Measurements from ENCODE around the gene ATXN8OS.
"Not testable (repeated sequence)": the region's sequence is repeated elsewhere in the genome, so short reads cannot be mapped to it uniquely, and the experiment has no call there.

Gene ATXN8OS

DNA sequence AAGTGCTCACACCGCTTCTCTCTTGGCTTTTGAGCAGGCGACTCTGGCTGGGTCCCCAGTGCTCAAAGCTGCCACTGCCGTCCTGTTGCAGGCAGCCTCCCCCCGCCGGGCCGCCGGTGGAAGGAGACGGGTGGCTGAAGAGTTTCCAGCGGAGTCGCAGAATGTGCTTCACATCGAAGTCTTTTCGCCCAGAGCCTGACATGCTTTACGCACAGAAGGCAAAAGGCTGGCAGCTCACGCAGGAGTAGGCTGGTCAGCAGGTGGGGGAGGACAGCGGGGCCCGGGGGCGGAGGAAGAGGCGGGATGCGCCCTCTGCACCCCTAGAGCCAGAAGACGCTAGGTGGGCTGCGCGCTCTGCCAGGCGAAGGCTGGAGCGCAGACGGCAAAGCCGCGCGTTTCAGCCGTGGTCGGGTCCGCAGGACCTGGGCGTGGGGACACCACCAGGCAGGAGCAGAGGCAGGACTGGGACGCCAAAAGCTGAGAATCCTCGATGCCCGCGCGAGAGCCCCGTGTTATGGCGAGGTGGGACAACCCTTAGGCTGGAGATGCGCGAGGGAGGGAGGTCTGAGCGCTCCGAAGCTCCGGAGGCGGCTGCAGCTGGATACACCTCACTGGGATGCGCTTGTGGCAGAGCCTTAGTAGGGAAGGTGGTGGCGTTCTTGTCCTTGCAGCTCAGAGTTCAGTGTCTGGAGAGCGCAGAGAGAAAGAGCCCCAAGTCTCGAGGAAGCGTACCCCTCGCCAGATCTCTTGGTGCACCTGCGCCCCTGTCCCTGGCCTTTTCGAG lies at the start of gene ATXN8OS:
TSS of gene ATXN8OS (plus strand) at position 329 of the 784 bp plus-strand sequence.
- no peak for DNase-seq (ENCODE audit: low read depth)

DNA sequence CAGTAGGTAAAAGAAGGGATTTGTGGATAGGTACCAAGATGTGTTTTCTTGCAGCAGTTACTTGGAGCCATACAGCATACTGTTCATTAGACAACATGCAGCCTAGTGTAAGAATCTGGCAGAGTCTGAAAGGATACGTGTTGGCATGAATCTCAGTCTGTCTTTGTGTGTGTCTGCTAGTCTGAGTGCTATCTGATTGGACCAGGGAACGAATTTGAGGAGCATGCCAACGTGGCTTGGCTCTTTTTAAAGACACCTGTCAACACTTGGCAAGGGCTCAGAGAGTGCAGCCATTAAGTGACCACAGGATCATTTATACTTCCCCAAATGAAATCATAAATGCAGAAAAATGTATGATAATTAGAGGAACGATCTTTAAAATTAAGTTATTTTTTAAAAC lies 27.6 kb upstream of the ATXN8OS start:
- DNase-seq (ENCODE audit: low read depth): no peak

DNA sequence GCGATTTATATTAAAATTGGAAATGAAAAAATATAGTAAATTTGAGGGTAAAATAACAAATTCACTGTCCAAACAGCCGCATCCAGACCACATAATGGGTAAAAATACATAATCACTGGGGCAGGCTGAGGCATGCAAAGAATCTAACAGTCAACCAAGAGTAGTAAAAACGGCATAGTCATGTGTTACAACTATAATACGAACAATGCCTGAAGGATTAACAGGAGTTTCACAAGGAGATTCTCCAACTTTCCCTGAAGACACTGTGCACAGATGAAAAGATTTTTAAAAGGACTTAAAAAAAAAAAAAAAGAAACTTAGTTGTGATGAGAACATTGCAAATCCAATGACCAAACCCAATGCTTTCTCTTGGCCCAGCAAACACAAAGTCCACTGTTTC lies 20.4 kb upstream of the ATXN8OS start:
- DNase-seq (ENCODE audit: low read depth): no peak

DNA sequence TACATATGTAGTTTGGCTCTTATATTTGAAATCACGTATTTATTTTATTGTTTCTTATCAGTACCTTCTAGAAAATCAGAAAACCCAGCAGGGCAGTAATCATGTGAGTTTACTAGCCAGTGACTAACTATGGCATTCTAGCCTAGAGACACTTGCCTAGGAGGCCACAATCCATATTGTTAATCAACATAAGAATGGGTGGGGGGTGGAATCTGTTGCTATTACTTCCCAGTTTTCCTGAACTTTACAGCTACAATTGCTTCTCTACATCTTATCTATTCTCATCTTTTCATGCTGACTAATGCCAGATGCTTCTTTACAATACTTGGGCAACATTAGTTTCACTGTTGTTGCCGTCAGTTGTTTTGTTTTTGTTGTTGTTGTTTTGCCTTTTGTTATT lies 18.7 kb upstream of the ATXN8OS start:
- DNase-seq (ENCODE audit: low read depth): no peak

DNA sequence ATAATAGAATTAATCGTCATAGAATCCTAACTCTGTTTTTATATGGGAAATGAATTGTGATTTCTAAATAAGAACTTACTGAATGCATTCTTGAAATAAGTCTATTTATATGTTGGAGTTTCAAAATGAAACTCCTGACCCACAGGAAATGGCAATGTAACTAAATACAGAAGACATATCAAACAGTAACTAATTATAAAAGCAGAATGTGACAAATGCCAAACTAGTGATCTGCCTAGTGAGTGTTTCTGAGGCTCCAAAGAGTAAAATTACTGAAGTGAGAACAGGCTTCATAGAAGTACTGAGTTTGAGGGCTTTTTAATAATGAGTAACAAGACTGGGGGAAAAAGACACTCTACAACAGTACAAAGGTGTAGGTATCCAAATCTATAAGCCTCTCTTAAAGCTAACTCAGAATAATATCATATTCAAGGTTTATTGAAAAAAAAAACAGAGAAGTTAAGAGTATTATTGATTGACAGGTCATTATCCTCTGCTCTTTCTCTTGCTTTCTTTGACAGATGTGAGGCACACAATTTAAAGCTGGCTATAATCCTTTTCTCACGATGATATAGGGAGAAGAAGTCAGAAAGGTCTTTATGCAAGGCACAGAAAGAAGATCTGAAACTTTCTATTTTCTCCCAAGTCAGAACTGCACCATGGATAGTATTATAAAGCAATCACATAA lies 17.4 kb upstream of the ATXN8OS start:
- no peak for DNase-seq (ENCODE audit: low read depth)

DNA sequence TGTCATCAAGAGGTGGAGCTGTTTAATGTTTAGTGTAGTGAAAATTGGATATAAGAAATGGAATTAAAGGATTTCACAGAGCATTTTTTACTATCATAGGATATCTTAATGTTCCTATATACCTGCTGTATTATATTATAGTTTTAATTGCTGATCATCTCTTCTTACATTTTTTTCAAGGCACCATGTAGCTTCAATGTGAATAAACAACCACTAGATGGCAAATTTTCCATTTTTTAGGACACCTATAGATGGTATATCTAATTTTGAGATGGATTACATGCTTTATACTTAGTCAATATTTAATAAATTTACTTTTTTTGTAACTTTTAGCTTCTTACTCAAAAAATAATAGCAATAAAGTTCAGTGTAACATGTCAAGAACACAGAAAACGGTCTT lies 9.0 kb upstream of the ATXN8OS start:
- no peak for DNase-seq (ENCODE audit: low read depth)

DNA sequence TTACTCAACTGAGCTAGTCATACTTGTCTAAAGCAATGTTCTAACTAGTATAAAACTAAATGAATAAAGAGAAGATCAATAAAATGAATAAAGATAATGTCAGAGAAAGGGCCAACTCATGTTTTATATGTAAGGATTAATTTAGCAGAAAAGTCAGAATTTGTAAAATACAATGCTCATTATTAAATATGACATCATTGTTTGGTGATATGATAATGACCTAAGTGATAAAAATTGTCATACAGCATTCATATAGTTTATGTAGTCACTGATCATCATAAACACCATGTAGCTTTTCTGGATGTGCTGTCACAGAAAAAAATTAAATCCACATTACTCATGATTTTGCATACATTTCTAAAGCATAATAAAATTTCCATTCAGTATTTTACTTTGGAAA lies 3.1 kb upstream of the ATXN8OS start:
- no peak for DNase-seq (ENCODE audit: low read depth)

DNA sequence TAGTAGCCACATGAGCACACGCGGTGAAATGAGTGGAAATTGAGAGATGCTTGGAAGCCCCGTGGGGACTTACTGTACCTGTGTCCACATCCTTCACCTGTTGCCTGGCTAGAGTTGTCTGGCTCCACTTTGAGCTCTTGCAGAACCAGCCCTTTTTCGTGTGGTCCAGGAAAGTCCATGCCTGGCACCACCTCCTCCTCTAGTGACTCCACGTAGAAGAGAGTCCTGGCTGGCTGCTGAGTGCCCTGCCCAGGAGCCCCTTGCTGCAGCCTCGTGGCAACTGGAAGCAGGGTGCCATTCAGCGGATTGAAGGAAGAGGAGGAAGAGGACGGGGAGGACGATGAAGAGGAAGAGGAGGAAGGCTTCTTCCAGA lies 515 bp upstream of the ATXN8OS start:
- no peak for DNase-seq (ENCODE audit: low read depth)

DNA sequence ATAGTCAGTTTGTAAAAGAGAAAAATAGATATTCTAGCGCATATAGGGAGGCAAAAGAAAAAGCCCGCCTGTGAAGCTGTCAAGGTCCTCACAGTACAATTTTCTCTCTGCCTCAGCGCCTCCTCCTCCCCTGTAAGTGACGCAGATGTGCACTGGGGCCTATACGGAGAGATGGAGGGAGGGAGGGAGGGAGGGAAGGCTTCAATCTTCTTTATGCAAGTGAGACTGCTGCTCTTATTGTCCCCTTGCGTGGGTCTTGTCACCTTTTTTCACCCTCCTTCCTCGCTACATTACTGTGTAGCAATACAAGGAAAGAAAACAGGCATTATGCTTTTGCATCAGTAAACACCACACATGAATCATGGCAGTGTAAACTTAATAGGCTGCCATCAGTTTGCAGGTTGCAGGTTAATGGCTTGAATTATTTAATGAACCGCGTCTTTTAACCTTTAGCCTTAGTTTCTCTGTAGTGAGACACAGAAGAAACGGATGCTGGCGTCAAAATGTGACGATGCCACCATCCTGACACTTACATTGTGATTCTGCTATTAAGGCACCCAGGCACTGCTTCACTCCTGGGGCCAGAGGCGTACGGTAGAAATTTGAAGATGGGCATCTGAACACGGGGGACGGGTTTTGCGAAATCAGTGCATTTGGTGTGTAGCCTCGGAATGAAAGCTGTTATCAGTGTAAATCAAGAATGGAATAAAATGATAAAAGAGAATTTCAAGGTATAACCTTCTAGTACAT lies 905 bp downstream of the ATXN8OS start, which contains the start of gene KLHL1:
TSS of gene KLHL1 (minus strand) at position 97 of the 750 bp plus-strand sequence. CDS start 753 bp downstream, outside the sequence.
- no peak for DNase-seq (ENCODE audit: low read depth)

DNA sequence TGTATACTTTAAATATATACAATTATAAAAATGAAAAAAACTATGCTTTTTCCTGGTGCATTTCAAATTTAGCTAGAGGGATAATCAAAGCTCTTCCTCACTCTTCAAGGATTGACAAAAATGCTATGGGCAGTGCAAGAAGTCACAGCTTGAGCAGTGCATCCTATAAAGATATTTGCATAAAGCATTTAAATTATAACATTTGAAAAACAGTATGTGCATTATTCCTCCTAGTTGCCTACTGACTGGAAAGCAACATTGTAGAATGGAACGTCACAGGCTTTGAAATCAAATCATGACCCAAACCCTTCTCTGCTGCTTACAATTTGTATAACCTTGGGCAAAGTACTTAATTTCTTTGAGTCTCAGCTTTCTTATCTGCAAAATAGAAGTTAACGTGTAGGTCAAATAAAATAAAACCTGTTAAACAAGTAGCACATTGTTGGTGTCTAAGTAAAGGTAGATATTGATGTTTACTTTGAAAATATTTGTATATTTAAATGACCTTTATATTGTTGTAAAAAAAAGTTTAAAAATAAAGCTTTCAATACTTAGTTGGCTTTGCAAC lies 9.8 kb downstream of the ATXN8OS start:
- no peak for DNase-seq (ENCODE audit: low read depth)

DNA sequence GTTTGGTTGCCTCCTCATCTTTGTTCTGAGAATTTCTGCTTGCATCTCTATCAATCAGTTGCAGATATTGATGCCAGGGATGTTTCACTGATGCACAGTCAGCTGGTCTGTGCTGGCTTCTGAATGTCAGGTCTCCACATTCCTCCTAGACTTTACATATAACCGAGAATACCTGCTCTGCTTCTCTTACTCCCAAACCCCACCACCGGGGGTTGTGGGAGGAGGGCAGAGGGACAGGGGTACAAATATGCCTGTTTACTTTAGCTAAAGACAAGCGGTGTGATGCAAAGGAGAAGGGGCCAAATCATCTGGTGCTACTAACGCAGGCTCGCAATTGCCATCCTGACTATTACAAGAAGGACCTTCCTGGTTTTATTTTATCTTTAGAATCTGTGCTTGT lies 18.1 kb downstream of the ATXN8OS start:
- DNase-seq (ENCODE audit: low read depth): no peak

DNA sequence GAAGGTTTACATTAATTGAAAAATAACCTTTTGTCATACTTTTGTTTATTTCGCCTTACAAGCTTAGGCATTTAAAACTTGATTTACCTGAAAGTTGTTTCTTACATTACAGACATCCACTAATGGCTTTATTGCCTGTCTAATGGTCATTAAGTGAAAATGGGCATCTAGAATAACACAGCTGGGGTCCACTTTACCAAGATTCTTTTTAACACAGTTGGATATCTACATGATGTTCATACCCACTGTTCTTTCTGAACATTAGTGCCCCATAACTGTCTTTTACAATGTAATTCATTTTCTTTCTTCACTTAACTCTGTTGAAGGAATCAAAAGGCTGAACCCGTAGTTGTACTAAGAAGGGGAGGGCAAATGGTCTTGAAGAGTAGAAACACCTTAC lies 20.5 kb downstream of the ATXN8OS start:
- no peak for DNase-seq (ENCODE audit: low read depth)

DNA sequence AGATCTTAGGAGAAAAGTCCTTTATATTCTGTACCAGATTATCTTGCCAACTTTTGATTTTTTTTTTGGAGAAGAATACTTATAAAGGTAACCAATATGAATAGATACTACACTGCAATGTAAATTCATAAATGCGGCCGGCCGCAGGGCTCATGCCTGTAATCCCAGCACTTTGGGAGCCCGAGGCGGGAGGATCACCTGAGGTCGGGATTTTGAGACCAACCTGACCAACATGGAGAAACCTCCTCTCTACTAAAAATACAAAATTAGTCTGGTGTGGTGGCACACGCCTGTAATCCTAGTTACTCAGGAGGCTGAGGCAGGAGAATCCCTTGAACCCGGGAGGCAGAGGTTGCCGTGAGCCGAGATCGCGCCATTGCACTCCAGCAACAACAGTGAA lies 35.0 kb downstream of the ATXN8OS start:
- DNase-seq (ENCODE audit: low read depth): not testable (repeated sequence)

DNA sequence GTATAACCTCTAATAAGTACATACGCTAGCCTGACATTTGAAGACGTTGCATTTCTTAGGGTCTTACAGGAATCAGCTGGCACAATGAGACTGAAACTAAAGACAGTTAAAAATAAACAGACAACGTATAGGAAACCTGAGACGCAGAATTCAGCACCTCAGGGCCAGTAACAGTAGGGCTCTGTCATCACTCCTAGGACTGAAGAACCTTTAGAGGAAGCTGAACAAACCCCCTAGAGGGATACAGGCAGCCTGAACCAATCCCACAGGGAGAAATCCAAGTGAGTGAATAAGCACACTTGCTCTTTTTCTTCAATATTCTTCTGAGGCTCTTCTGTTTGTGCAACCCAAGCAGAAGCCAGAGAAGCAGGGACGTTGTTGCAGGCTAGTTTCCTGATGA lies 54.5 kb downstream of the ATXN8OS start:
- DNase-seq (ENCODE audit: low read depth): no peak

DNA sequence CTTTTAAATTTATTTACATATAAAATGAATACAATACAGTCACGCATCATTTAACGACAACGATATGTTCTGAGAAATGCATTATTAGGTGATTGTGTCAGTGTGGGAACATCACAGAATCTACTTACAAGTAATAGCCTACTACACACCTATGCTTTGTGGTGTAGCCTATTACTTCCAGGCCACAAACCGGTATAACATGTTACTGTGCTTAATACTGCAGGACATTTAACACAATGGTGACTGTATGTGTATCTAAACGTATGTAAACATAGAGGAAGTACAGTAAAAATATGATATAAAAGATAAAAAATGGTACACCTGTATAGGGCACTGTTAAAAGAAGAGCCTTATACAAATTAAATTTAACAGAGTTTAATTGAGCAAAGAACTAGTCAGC lies 63.1 kb downstream of the ATXN8OS start:
- DNase-seq (ENCODE audit: low read depth): no peak

DNA sequence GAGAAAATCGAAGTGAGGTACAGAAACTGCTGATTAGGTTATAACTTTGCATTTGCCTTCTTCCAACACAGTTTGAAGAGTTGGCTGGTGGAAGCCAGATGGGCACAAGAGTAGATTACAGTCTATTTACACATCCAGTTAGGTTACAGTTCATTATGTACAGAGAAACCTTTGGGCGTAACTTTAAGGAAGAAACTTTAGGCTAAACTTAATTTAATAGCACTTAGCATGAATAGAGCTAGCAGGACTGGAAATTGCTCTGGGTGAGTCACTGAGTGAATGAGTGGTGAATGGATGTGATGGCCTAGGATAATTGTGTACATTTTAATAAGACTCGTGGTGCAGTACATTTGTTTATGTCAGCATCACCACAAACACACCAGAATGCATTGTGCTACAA lies 63.5 kb downstream of the ATXN8OS start:
- no peak for DNase-seq (ENCODE audit: low read depth)

DNA sequence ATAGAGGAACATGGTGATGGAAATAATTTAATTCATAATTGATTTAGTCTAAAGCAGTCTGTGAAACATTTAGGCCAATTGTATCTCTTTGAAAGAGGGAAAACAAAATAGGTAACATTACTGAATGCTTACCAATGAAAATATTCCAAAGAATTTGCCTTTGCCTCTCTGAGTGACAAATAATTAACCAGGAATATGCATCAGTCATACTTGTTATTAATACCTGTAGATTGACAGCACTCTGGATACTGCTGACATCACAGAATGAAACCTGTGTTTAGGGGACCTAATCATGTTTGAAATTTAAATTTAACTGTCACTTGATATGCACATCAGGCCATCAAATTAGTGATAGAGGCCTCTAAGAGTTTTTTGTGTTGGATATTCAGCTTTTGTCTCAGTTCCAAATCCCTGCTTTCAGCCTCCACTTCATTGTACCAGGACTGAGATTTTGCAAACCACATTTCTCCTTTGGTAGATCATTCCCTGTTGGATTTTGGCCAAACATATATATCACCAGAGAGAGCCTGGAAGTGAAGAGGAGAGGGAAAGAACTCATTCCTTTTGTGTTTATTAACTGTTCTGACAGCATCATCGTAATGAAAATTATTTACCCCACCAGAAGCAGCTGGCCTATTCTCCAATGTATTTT lies 65.4 kb downstream of the ATXN8OS start:
- no peak for DNase-seq (ENCODE audit: low read depth)

DNA sequence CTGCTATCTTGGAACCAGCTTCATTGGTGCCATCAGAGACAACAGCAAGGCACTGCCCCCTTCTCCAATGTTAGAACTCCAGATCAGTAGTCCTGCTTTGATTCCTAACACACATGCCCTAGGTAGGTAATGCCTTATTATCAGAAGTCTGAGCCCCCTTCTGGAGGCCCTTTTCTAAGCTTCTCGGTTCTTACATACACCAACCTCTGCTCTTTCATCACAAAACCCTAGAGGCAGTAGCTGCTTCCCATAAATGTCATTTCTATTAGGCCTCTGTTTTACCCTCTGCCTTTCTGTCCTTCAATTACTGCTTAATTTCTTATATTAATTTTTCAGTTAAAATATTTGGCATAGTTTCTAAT lies 66.0 kb downstream of the ATXN8OS start:
- no peak for DNase-seq (ENCODE audit: low read depth)

DNA sequence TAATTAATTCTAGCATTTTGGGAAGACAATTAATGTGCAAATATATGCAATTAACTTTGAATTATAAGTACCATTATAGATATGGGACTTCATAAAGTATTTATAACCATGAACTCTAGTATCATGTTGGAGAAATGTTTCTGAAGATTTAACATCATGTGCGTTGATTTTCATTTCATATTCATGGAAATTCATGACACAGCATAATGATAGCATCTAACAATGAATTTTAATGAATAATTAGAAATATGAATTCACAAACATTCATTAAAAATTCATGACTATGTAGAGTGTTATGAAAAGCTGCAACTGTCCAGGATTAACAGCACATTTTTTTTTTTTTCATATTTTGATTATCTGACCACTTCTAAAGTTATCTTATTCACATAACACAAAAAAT lies 70.7 kb downstream of the ATXN8OS start:
- DNase-seq (ENCODE audit: low read depth): no peak

Data from stimulated activated CD8-positive, alpha-beta memory T cell treated with anti-CD3 and anti-CD28 coated beads, Interleukin-7, amount 100 ng/mL, for 24 hours (primary cell).